Activated CD8-positive, alpha-beta T cell treated with anti-CD3 and anti-CD28 coated beads for 36 hours (primary cell): Measurements from ENCODE around the gene SLIT1. TPM values are rescaled to one million over a fixed set of nuclear protein-coding genes. Genes with fewer than 3 reads are reported as not detected.

ENCODE experiments used
- ATAC-seq: fragments of 200-7000 bp; cut with Tn5 transposase; one replicate; pipeline ENCODE4 v1.10.0; 2021; ENCODE audit warnings: mild to moderate bottlenecking, moderate library complexity
- CTCF ChIA-PET: fragments of 350-600 bp; sonication (Branson Sonifier 250); formaldehyde crosslinking; loops from one replicate; lab custom pipeline; 2021; ENCODE audit warnings: antibody characterized with exemption; lab: Charles Lee
- POLR2A ChIA-PET: fragments of 350-600 bp; sonication (Branson Sonifier 250); formaldehyde crosslinking; loops from one replicate; lab custom pipeline; 2021; ENCODE audit warnings: antibody characterized with exemption; lab: Charles Lee
- DNase-seq: peaks from one replicate; pipeline ENCODE4 v3.0.0-alpha.2; 2020
- H3K27ac Mint-ChIP-seq: one replicate; pipeline ENCODE4 v1.8.0; 2021; ENCODE audit warnings: mild to moderate bottlenecking, mixed read lengths
- H3K27me3 Mint-ChIP-seq: one replicate; pipeline ENCODE4 v1.8.0; 2021; ENCODE audit warnings: mixed read lengths
- H3K36me3 Mint-ChIP-seq: one replicate; pipeline ENCODE4 v1.8.0; 2021; ENCODE audit warnings: low read depth, mixed read lengths
- H3K4me1 Mint-ChIP-seq: one replicate; pipeline ENCODE4 v1.8.0; 2021; ENCODE audit warnings: low read depth, mixed read lengths
- H3K4me3 Mint-ChIP-seq: one replicate; pipeline ENCODE4 v1.8.0; 2021; ENCODE audit warnings: mild to moderate bottlenecking, moderate library complexity, mixed read lengths
- H3K9me3 Mint-ChIP-seq: one replicate; pipeline ENCODE4 v1.8.0; 2021; ENCODE audit warnings: mixed read lengths
- CTCF ChIP-seq: fragments of 200-600 bp; IDR thresholded peaks from one replicate; pipeline ENCODE4 v1.8.0; 2022; ENCODE audit warnings: antibody characterized with exemption, mild to moderate bottlenecking
- intact Hi-C: fragments of 100-400 bp; cut with micrococcal nuclease; formaldehyde crosslinking; loops from one replicate; pipeline ENCODE4 v1.10.0; 2022
- total RNA-seq, 2 experiments: library from RNA; stranded (reverse); gene quantifications; one replicate each; pipeline ENCODE4 v1.2.3, GENCODE V29; 2021

The SLIT1 gene
- total RNA-seq, 2 experiments from 2014 or later, result 0.34 to 1.2 TPM

GRCh38 chr10:97050205-97050745, 135.5 kb downstream of the SLIT1 start:
- Mint-ChIP-seq H3K9me3 (peaks cover 5% of the 10 kb centered on the region), H3K4me3 (no peak overlapping the region), H3K27me3 (peaks cover 3% of the 10 kb centered on the region), H3K4me1 (peaks cover 8% of the 10 kb centered on the region), H3K27ac (no peak overlapping the region), H3K36me3 (no peaks in the 10 kb centered on the region)
- DNase-seq (no peak), ATAC-seq (no peak)
- intact Hi-C loops, result no loop called here
- ChIA-PET POLR2A (no interaction called here), CTCF (interaction anchor here (0.6 to 3.6 kb wide), 5 partner anchors 13 to 134 kb away, joined by 3 to 22 read pairs (median 3); no protein-coding TSS in a partner anchor)
- TF ChIP-seq CTCF, result no peak

DNA sequence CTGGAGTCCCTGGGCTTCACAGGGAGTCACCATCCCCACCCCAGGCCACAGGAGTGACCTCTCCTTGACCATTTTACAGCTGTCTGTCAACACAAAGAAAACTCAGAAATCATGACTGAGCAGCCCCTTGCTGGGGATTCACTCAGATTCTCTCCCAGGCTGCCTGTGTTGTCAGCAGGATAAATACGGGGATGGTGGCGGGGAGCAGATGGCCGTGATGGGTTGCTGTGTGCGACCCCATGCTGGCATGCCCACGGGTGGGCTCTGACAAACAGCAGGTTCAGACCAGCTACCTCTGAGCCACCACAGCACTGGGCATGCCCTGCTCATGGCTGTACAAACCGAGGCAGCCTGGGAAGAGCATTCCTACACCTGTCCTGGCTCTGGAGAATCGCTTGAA, 136.1 kb downstream of the SLIT1 start:
- ChIA-PET POLR2A (no interaction called here), CTCF (interaction anchor here (0.6 to 3.6 kb wide), 4 partner anchors 12 to 134 kb away, joined by 3 to 22 read pairs (median 4); no protein-coding TSS in a partner anchor)
- H3K27me3 Mint-ChIP-seq, result peaks cover 3% of the 10 kb centered on the region
- H3K4me1 Mint-ChIP-seq, result peaks cover 8% of the 10 kb centered on the region
- H3K4me3 Mint-ChIP-seq, result no peak overlapping the region
- H3K36me3 Mint-ChIP-seq, result no peaks in the 10 kb centered on the region
- TF ChIP-seq CTCF, result no peak
- intact Hi-C loops, result no loop called here
- ATAC-seq (no peak), DNase-seq (no peak)
- H3K27ac Mint-ChIP-seq, result no peak overlapping the region
- peaks cover 5% of the 10 kb centered on the region for H3K9me3 Mint-ChIP-seq

GRCh38 chr10:97048649-97049427, 136.9 kb downstream of the SLIT1 start:
- no peak for DNase-seq
- intact Hi-C loops, result no loop called here
- no peaks in the 10 kb centered on the region for H3K36me3 Mint-ChIP-seq
- CTCF ChIA-PET, result interaction anchor here (3.6 kb wide), 1 partner anchor 11 kb away, joined by 22 read pairs; no protein-coding TSS in a partner anchor
- no peak overlapping the region for H3K4me3 Mint-ChIP-seq
- POLR2A ChIA-PET, result no interaction called here
- H3K9me3 Mint-ChIP-seq, result peaks cover 5% of the 10 kb centered on the region
- TF ChIP-seq CTCF, result no peak
- no peak for ATAC-seq
- H3K27me3 Mint-ChIP-seq, result peaks cover 3% of the 10 kb centered on the region
- peaks cover 8% of the 10 kb centered on the region for H3K4me1 Mint-ChIP-seq
- no peak overlapping the region for H3K27ac Mint-ChIP-seq

- ATAC-seq (no peak), DNase-seq (no peak)
- Mint-ChIP-seq H3K4me1 (peaks cover 8% of the 10 kb centered on the region), H3K9me3 (peaks cover 5% of the 10 kb centered on the region), H3K4me3 (no peak overlapping the region), H3K36me3 (no peaks in the 10 kb centered on the region), H3K27me3 (peaks cover 3% of the 10 kb centered on the region), H3K27ac (no peak overlapping the region)
- TF ChIP-seq CTCF, result no peak
- intact Hi-C loops, result no loop called here
- POLR2A ChIA-PET, result no interaction called here
- CTCF ChIA-PET, result interaction anchor here (2.8 kb wide), 1 partner anchor 10 kb away, joined by 12 read pairs; no protein-coding TSS in a partner anchor
These were observed 138.0 kb downstream of the SLIT1 start for GRCh38 chr10:97047788-97048187.
